HG03095 (cell line): ENCODE measurements around the gene CADPS2.

Experiments
- ATAC-seq: cut with Tn5 transposase; IDR thresholded peaks from one replicate; pipeline ENCODE4 v1.9.1; 2021; ENCODE audit warnings: moderate library complexity; ENCODE audit not compliant: unreplicated experiment

Gene CADPS2

GRCh38 chr7:122544463-122544862, 341.8 kb downstream of the CADPS2 start:
- ATAC-seq = peak; percentile 99

GRCh38 chr7:122543891-122544290, 342.4 kb downstream of the CADPS2 start:
- no peak for ATAC-seq

GRCh38 chr7:122543166-122543565, 343.1 kb downstream of the CADPS2 start:
- ATAC-seq = no peak

GRCh38 chr7:122535086-122535485, 351.2 kb downstream of the CADPS2 start:
- ATAC-seq = no peak

DNA sequence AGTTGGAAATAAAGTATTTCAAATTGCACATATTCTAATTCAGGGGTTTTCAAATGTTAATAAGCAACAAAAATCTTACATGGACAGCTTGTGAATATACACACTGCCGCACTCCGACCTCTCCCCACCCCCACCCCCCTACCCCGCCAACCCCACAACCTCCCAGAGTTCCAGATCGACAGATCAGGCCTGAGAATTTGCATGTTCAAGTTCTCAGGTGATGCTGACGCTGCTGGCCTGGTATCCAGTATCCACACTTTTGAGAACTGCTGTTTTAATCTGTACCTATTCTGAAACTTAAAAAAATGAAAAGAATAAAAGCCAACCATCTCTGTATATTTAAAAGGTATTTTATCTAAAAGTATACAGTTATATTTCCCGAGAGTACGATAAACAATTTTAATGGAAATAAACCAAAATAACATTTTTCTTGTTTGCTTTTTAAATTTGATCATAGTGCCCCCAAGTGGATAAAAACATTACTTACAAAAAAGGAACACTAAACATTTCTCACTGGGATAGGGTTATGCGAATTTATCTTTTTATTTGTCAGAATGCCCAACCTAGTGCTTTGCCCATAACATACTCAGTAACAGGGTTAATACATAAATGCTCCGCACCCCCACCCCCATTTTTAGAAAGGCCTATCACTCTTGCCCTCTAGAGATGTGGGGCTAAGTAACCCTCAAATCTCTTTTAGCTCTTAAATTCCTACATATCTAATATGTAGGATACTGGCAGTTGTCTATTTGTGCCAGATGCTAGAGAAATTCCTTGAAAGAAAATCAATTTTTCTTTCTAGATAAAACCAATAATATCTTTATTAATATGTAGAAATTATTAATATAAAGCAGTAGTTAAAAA, 353.6 kb downstream of the CADPS2 start:
- no peak for ATAC-seq

DNA sequence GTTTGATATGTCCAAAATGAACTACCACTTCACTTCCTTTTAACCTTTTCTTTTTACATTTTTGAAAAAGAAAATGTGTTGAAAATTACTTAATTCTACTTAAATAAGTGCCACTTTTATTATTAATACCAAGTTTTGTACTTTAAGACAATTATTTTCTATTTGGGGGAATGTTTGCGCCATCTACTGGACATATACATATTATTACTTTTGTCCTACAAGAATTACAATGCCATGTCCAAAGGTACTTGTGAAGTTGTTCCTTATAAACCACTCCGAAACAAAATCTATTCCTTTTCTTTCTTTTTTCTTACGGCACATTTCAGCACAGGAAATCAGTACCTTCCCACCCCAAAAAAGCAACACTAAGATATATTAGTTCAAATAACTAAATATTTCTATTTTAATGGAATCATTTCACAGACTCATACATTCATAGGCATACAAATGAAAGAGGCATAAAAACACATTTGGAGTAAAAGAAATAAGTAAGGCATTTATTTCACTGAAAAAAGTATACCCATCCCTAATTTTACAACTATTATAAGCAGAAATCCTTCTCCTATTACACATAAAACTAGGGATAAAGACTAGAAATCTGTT, 357.3 kb downstream of the CADPS2 start:
- no peak for ATAC-seq

- no peak for ATAC-seq
Observed at GRCh38 chr7:122525355-122525754, 360.9 kb downstream of the CADPS2 start.

GRCh38 chr7:122521767-122522166, 364.5 kb downstream of the CADPS2 start:
- ATAC-seq = no peak

- no peak for ATAC-seq
Observed at GRCh38 chr7:122520971-122521555, 365.2 kb downstream of the CADPS2 start.

- ATAC-seq = no peak
Observed at GRCh38 chr7:122518488-122518887, 367.8 kb downstream of the CADPS2 start.

DNA sequence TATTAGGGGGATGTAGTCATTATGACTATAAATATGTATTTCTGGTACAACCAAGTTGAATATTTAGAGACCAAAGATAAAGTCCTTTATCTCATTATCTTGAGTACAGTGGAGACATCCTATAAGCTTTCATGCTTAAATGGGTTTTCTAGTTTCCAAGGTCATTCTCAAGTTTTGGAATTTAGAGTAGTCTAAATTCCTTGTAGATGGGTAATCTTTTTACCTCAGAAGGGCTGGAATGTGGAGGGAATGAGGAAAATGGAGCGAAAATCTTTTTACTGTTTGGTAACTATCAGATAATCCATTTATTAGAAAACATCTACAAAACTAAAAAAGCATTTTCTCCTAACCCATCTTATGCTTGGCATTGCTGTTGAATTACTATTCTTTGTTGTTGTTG, 368.7 kb downstream of the CADPS2 start:
- ATAC-seq = no peak

- ATAC-seq = no peak
Observed at GRCh38 chr7:122515404-122515803, 370.9 kb downstream of the CADPS2 start.

GRCh38 chr7:122511268-122511667, 375.0 kb downstream of the CADPS2 start:
- ATAC-seq = no peak

DNA sequence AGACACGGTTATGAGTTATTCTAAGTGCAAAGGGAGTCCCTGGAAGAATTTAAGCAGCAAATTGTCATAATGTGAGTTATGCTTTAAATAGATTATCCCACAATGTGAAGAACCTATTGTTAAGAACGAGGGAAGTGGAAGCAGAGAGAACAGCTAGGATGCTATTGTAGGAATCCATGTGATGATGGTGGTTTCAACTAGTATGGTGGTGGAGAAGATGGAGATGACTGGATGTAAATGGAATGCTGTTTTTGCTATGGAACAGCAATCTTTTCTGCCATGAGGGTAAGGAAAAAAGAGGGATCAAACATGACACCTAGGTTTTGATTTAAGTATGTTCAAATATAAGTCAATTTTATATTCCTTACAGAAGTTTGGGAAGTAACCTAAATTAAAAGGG, 378.7 kb downstream of the CADPS2 start:
- ATAC-seq = no peak

DNA sequence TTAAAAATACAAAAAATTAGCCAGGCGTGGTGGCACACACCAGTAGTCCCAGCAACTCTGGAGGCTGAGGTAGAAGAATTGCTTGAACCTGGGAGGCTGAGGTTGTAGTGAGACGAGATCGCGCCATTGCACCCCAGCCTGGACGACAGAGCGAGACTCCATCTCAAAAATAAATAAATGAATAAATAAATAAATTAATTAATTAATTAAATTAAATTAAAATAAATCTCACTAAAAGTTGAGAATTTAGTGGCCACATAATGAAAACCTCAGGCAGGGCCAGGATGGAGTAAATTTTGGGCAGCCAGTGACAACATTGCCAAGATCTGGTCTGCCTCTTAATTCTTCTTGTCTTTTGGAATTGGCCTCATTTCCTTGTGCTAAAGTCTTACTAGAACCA, 394.3 kb downstream of the CADPS2 start:
- no peak for ATAC-seq

DNA sequence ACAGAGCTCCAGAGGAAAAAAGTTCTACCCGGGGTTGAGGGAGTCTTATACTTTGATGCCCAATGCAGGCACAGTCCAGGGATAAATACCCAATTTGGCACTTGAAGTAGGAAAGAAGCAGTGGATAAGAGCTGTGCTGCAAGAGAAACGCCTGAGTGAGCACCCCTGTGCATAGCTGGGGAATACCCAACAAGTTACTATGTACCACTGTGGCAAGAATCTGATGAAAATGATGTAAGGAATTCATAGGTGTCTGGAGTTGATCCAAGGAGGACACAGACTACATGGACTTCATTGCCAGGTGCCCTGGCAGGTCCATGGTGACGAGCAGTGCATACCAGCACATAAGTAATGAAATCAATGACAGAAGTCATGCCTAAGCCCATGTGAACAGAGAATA, 398.0 kb downstream of the CADPS2 start:
- ATAC-seq = no peak

- ATAC-seq = no peak
Observed at GRCh38 chr7:122487131-122487530, 399.1 kb downstream of the CADPS2 start.

DNA sequence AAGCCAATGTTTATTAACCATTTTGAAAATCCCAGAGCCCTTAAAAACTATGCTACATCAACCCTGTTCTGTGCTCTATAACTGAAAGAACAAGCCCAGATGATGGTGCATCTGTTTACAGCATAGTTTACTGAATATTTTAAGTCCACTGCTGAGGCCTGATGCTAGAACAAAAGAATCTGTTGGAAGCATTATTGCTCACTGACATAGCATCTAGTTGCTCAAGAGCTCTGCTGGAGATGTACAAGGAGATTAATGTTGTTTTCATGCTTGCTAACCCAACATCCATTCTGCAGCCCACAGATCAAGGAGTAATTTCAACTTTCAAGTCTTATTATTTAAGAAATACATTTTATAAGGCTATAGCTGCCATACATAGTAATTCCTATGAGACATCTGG, 400.4 kb downstream of the CADPS2 start:
- no peak for ATAC-seq

DNA sequence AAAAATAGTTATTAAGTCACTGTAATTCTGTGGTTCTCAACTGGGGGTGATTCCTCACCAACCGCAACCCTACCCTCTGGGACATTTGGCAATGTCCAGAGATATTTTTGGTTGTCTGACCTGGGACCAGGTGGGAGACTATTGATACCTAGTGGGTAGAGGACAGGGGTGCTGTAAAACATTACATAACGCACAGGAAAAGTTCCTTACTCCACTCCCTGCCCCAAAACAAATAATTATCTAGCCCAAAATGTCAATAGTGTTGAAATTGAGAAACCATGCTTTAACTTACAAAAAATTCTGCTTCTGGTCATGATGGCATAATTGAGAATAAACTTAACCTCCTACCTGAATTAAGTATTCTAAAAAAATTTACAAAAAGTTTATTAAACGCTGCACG, 404.0 kb downstream of the CADPS2 start:
- ATAC-seq = no peak

DNA sequence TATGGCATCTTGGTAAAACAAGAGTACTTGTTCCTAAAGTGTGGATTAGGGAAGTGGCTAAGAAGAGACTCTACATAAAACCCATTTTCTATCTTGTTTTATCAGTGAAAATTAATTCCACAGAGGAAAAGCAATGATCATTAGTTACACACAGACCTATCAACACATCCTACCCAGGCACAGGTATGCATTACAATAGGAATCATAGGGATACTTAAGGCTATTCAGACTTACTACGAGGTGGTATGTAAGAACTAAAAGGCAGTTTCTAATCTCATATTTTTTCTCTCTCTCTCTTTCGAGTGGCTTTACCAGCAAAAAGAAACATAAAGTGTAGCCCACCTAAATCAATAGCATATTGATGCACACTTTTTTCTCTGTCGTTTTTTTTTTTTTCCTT, 415.4 kb downstream of the CADPS2 start:
- ATAC-seq = no peak

DNA sequence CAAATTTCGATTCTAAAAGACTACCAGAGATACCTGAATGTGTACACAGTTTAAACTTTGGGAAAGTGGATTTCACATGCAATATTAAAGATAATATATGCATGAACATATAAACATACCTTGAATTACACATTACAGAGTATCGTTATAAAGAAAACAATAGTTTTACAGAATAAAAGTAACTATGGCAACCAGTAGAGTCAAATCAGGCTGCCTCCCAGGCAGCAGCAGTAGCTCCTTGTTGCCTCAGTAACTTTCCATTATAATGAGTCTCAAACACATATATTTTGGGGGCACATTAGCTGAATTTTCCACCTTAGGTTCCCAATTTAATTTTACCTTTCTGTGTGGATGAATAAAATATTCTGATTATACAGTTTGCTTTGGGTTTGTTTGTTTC, 417.3 kb downstream of the CADPS2 start:
- no peak for ATAC-seq
